ENCODE measurements around the gene AP2A1.

The AP2A1 gene

GRCh38 chr19:49853852-49854377 lies 87.1 kb downstream of the AP2A1 start:
- no peak for DNase-seq (ENCODE audit: low spot score)
- TF ChIP-seq CTCF (IDR thresholded peaks at IDR 0.05): no peak
- Histone ChIP-seq H3K4me3 (no peak overlapping the region), H3K27ac (no peak overlapping the region)

- no peak overlapping the region for H3K4me3 ChIP-seq
- no peak for TF ChIP-seq CTCF (IDR thresholded peaks at IDR 0.05)
- no peak for DNase-seq (ENCODE audit: low spot score)
- no peak overlapping the region for H3K27ac ChIP-seq
Measured at GRCh38 chr19:49854378-49855263, 87.8 kb downstream of the AP2A1 start.

- no peak for DNase-seq (ENCODE audit: low spot score)
- H3K27ac ChIP-seq: no peak overlapping the region
Measured at GRCh38 chr19:49855277-49855675, 88.5 kb downstream of the AP2A1 start.

GRCh38 chr19:49855676-49856573 lies 89.1 kb downstream of the AP2A1 start:
- no peak for DNase-seq (ENCODE audit: low spot score)
- Histone ChIP-seq H3K27ac (no peak overlapping the region), H3K4me3 (no peak overlapping the region)
- no peak for TF ChIP-seq CTCF (IDR thresholded peaks at IDR 0.05)

More at GRCh38 chr19:49855277-49855675, 88.5 kb downstream of the AP2A1 start:
- no peak overlapping the region for H3K4me3 ChIP-seq
- no peak for TF ChIP-seq CTCF (IDR thresholded peaks at IDR 0.05)

- DNase-seq (ENCODE audit: low spot score): no peak
- no peak for TF ChIP-seq CTCF (IDR thresholded peaks at IDR 0.05)
- H3K27ac ChIP-seq: no peak overlapping the region
- H3K4me3 ChIP-seq: no peak overlapping the region
Measured at GRCh38 chr19:49856574-49857021, 89.8 kb downstream of the AP2A1 start.

All from coronary artery (tissue), 2 donors.